ENCODE measurements around the gene ARF1.

GRCh38 chr1:228148196-228148861 is 65.8 kb downstream of the ARF1 start:
- TF ChIP-seq, protein P1, sequence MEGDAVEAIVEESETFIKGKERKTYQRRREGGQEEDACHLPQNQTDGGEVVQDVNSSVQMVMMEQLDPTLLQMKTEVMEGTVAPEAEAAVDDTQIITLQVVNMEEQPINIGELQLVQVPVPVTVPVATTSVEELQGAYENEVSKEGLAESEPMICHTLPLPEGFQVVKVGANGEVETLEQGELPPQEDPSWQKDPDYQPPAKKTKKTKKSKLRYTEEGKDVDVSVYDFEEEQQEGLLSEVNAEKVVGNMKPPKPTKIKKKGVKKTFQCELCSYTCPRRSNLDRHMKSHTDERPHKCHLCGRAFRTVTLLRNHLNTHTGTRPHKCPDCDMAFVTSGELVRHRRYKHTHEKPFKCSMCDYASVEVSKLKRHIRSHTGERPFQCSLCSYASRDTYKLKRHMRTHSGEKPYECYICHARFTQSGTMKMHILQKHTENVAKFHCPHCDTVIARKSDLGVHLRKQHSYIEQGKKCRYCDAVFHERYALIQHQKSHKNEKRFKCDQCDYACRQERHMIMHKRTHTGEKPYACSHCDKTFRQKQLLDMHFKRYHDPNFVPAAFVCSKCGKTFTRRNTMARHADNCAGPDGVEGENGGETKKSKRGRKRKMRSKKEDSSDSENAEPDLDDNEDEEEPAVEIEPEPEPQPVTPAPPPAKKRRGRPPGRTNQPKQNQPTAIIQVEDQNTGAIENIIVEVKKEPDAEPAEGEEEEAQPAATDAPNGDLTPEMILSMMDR (IDR thresholded peaks at IDR 0.05) = no peak
- no peak for TF ChIP-seq POLR2A (IDR thresholded peaks at IDR 0.05)
